Activated CD8-positive, alpha-beta memory T cell treated with anti-CD3 and anti-CD28 coated beads for 1 hour (primary cell): ENCODE results near the gene CYP27B1.

ENCODE experiments used
- DNase-seq, 2 donors: peaks; one replicate each; pipeline ENCODE4 v3.0.0-alpha.2; 2020; ENCODE audit warnings: low read depth in 1 of 2; ENCODE audit errors: extremely low read depth in 1 of 2

Gene CYP27B1

DNA sequence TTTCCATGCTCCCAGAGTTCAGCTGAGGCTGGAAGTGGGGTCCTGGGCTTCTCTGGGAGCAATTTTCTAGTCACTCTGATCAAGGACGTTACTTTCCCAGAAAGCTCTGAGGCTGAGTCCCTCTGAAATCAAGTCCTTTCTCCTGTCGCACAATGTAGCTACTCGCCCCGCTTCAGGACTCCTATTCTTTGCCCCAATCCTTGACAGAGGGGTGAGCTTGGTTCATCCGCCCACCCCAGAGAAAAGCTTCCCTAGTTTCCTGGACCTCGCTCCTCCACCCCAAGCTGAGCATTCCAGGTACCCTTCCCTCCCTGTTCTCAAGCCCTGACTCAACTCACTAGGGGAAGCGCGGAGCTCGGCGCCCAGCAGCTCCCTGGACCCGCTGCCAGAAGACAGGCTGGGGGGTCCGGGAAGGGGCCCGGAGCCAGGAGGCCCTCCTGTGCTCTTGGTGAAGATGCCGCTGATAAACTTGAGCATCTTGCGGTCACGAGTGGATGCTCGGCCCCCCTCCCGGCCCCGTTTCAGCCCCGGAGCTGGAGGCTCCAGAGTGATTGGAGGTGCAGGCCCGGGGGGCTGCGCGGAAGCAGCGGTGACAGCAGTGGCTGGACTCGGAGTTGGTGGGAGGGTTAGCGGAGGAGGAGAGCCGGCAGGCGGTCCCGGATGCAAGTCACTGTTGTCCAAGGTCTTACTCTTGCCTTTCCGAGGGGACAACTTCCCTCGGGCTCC, 30.0 kb downstream of the CYP27B1 start:
- DNase-seq = no peak

DNA sequence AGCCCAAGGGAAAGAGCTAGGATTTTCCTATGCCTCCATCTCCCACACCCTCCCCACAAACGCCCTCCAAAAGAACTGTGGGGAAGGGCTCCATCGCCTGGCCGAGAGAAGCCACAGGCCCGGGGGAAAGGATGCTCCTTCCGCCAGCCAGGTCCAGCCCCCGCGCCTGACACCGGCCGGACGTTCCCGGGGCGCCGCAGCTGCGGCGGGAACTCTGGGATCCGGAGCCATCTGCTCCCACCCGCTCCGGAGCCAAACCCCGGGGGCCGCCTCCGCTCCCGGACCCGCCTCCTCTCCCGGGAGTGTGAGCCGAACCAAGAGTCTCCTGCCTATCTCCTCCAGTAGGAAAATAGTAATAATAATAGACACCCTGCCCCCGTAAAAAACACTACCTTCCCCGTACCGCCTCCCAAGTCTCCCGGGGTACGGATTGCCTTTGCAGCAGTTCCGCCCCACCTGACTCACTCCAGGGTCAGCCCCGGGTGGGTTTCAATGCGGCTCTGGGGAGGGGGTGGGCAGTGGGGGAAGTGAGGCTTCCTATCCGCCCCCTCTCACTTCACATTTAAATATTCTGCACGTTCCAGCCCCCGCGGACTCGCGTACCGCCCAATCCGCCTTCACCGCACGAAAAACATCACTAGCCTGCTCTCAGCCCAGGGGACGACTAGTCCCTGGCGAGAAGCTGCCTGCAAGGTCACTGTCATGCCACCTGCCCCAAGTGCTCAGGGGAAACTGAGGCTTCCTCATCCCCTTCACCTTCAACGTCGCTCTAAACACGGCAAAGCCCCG, 30.7 kb downstream of the CYP27B1 start:
- no peak for DNase-seq

DNA sequence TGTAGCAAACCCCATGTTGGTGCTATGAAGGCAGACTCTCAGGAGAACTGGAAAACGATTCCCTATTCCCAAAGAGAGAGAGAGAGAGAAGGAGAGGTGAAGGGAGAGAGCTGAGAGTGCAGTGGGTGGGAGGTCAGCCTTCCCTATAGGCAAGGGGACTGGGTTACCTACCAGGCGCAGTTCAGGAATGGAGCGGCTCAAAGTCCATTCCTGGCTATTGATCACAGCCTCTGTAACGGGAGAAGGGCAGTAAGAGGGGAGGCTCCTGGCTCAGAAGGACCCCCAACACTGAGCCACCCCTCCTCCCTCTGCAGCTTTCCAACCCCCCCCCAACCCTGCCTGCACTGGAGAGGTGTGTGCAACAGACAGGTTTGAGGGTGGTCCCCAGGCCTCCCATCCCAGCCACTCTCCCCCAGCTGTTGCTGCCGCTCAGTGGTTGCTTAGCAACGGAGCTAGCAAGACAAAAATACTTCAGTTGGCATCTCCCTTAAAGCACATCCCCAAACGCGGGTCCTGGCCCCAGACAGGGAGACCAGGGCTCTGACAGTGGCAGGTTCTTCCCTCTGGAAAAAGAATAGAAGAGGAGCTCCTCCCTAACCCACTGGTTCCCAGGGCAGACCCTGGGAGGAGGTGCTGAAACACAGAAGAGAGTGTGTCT, 31.6 kb downstream of the CYP27B1 start:
- DNase-seq = no peak

DNA sequence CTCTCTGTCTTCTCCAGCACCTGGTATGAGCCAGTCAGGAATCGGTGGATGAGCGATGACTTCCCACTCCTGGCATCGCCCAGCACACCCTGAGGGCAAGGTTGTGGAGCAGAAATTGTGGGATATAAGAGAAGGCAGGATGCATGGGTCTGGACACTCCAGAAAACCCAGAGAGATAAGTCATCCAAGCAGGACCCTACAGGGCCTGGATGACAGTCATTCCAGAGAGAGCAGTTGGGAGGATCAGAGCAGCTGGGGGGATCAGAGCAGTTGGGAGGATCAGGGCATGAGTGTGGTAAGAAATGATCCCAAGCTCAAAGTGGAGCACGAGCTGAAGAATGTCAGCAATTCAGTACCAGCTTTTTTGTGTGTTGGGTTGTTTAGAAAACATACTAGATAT, 32.3 kb downstream of the CYP27B1 start:
- DNase-seq = no peak

GRCh38 chr12:57733928-57734327, 33.0 kb downstream of the CYP27B1 start:
- no peak for DNase-seq

GRCh38 chr12:57732726-57733593, 33.9 kb downstream of the CYP27B1 start:
- DNase-seq = no peak

- DNase-seq = no peak
Measured at GRCh38 chr12:57732270-57732669, 34.6 kb downstream of the CYP27B1 start.

GRCh38 chr12:57731411-57732080, 35.3 kb downstream of the CYP27B1 start:
- DNase-seq = no peak

DNA sequence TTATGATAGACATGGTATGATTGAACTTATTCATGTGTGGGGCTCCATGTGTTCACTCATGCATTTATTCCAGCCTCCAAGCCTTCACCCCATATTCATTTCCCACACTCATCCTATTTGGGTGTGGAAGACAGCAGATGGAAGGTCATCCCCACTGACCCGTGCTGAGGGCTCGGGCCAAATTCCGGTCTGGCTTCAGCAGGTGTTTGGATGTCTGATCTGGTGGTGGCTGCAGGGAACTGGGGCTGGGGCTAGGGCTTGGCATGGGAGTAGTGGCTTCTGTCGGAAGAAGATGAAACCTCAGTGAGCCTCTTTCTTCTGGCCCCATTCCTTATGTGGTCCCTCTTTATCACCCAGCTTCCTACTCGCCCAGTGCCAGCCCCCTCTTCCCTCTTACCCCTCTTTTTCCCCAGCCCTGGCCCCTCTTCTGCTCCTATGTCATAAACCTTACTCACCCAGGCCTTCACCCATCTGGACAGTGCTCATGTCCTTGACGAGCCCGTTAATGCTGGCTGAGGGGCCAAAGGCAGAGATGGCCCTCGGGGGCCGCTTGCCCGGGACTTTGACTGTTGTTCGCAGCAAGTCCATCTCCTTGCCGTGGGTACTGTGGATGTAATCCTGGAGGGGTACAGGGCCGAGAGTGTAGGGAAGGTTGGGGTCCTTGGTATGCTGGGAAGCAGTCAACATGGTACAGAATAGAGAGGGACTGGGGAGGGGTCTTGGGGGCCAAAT, 36.4 kb downstream of the CYP27B1 start:
- DNase-seq = no peak

DNA sequence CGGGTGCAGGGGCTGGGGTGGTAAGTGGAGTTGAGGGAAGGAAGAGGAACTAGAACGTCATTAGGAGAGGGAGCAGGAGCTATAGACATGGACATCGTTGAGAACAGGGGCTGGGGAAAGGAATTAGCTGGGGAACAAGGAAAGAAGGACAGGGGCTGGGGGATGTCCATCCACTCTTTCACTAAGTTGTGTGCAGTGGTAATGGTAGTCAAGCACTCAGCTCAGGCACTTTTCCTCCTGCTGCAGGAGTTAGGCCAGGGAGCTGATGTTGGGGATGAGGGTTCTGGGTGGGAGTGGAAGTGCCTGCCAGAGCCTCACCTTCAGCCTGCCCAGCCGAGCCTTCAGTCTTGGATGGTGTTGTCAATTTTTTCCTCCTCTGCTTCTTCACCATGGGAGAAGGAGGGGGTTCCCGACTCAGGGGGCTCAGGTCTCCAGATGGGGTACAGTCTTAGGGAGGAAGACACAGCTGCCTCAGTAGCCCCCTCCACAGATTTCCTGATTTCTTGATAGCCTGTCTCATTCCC, 37.5 kb downstream of the CYP27B1 start:
- DNase-seq = no peak

DNA sequence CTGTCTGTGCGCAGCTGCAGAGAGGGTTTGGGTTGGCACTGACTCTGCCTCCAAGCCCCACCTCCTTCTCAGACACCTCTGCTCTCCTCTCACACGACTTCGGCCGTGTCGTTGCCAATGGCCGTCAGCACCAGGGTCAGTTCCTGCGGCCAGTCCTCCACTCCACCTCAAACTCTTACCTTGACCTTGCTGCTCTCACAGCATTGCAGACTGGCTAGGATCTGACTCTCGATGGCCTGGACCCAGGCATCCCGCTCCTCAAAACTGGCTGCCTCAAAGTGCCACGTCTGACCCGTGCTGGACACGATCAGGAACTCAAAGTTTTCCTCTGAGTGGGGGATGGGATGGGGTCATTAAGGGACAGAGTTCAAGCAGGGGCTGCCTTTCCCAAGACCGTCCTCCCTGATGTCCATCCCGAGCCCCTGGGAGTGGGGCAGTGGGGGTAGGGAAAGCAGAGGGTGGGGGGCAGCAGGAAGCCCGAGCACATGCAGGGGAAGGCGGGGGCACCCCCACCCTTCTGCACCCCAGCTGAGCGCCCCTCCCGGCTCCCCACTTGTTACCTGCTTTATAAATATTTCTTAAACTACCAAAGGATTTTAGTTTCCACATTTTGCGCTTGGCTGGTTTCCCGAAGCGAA, 39.0 kb downstream of the CYP27B1 start:
- no peak for DNase-seq

DNA sequence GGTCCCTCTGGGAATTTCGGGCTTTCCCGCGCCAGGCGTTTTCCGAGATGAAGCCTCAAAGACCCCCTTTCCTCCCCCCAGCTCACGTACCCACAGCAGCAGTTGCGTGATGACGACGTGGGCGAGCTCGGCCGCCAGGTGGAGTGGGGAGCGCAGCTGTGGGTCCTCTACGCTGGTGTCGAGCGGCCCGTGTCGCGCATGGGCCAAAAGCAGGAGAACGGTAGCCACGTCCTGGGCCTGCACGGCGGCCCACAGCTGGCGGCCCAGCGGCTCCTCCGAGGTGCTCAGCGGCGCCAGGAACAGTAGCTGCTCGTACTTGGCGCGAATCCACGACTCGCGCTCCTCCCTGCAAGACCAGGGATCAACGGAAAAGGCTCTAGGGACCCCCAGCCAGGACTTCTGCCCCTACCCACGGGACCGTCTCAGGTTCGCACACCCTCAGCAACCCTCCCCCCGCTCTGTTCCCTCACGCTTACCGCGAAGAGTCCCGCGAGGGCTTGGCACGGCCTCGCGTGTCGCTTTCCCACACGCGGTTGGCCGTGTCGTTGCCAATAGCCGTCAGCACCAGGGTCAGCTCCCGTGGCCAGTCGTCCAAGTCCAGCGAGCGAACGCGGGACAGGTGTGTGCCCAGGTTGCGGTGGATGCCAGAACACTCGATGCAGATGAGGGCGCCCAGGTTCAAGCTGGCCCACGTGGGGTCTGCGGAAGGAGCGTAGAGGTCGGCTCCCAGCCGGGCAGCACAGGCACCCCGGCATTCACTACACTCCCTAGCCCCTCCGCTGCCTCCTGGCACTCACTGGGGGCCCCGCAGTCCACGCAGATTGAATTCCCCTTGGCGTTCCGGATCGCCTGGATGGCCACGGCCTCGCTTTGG, 39.8 kb downstream of the CYP27B1 start:
- DNase-seq = no peak

GRCh38 chr12:57726151-57726883, 40.6 kb downstream of the CYP27B1 start:
- no peak for DNase-seq

DNA sequence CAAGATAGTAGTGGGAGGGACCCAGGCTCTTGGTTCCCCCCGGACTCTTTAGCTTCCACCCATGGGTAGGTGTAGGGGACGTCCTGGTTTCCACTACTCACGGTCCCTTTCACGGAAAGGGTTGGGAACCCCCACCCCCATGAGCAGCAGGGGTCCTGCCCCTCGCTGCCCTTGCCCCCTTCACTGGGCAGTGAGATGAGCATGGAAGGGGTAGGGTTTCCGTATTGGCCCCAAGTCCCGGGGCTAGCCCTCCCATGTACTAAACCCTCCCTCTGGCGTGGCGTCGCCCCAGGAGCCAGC, 41.1 kb downstream of the CYP27B1 start:
- DNase-seq = no peak

- DNase-seq = no peak
Measured at GRCh38 chr12:57724936-57725740, 41.7 kb downstream of the CYP27B1 start.

DNA sequence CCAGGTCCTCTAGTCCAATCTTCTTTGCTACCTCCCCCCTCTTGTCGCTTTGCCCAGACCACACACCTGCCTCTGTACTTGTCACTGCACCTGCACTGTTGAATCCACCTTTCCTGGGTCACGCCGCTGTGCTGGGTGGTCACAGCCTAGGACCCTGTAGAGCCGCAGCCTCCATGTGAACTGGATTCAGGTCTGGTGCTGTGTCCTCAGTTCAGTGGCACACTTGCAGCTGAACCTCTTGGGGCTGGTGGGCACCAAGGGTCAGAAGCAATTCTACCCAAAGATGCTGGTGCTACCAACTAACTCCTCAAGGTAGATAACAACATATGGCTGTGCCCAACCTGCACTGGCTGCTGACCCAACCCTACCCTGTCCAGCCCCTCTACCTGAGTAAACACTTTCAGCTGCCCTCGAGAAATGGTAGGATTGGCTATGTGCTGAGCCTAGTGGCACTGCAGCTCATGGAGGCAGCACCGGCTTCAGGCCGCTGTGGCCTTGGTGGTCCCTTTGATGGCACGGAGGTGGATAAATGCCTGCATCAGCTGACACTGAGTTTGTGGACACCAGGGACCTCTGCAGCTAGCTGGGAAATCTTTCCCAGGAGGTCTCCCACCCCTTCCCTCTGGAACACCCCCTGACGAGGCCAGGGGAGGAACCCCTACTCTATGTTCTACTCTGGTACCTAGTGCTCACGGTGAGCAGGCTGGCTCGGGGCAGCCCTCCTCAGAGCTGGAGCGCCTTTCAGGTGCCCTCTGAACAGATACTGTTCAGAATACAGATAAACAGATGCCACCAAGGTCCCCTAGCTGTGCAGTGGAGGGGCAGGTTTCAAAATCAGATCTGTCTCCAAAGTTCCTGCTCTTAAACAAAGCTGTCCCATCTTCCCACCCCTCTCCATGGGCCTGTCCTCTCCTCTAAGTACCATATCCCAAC, 42.6 kb downstream of the CYP27B1 start:
- DNase-seq = no peak
